AG09309 (cell line): ENCODE results near the gene ARHGEF25.

ENCODE experiments used
- DNase-seq: peaks from one replicate; pipeline ENCODE4 v3.0.0-alpha.2; 2010; ENCODE audit warnings: low read depth
- H3K4me3 ChIP-seq: 2 replicates; pipeline ENCODE4 v1.5.1; 2011; ENCODE audit warnings: mild to moderate bottlenecking, low read depth, low read length, moderate library complexity; ENCODE audit not compliant: control insufficient read depth
- CTCF ChIP-seq: IDR thresholded peaks from 2 replicates; pipeline ENCODE4 v1.5.1; 2011; ENCODE audit warnings: mild to moderate bottlenecking, low read depth, low read length, inconsistent platforms; ENCODE audit not compliant: insufficient read depth, control insufficient read depth; ENCODE audit errors: missing control alignments

The ARHGEF25 gene

GRCh38 chr12:57574795-57575194, 36.4 kb upstream of the ARHGEF25 start:
- H3K4me3 ChIP-seq = no peak overlapping the region
- DNase-seq = no peak
- no peak for TF ChIP-seq CTCF

DNA sequence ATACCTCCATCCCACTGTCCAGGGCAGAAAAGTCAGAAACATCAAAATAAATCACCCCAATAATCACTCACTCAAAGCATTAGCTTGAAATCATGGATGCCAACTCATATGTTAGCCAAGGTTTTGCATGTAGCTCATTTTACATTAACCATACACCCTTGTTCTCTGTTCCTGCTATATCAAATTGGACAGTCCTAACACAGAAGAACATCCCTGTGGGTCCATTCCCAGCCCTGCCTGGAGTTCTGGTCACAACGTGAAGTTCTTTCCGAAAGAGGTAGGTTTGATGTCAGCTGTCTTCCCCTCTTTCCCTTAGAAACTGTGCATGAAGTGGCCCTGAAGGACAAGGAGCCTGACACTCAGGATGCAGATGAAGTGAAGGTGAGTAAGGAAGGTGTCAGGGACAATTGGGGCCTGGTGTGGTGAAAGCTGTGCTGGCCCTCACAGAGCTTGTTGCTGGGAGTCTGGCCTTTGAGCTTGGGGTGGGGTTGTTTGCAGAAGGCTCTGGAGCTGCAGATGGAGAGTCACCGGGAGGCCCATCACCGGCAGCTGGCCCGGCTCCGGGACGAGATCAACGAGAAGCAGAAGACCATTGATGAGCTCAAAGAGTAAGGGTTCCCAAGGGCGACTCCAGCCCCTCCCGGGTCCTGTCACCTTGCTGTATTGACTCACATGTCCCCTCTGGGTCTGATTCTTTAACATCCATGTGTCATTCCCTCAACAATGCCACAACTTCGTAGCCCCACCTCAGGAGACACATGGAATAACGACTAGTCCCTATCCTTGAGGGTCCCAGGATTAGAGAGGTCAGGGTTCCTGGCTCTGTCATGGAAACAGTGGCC, 35.2 kb upstream of the ARHGEF25 start:
- no peak overlapping the region for H3K4me3 ChIP-seq
- no peak for TF ChIP-seq CTCF
- no peak for DNase-seq

GRCh38 chr12:57576613-57577160, 34.5 kb upstream of the ARHGEF25 start:
- no peak for DNase-seq
- H3K4me3 ChIP-seq = no peak overlapping the region
- TF ChIP-seq CTCF = no peak

DNA sequence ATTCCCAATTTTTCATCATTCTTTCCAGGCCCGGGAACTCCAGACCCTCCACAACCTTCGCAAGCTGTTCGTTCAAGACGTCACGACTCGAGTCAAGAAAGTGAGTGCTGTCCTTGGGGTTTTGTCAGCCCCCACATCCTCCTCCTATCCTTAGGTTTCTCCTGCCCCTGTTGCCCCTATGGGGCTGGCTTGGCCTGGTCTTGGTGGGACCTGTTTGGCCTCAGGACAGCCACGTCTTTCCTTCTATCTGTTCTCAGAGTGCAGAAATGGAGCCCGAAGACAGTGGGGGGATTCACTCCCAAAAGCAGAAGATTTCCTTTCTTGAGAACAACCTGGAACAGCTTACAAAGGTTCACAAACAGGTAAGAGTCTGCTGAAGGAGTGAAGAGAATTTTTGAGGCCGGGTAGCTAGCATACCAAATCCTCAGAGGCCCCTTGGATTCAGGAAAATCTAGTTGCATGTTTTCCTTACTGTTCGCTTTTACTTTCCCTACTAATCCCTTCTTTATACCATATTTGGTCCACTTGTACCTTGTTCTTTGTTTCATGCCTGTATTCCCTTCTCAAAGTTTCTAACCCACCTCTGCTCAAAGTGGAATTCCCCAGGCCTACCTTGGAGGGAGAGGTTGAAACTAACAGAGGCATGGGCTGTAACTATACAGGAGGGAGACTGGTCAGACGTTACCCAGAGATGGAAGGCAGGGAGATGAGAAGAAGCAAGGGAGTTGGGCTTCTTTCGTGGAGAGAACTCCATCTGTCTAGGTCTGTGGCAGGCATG, 33.1 kb upstream of the ARHGEF25 start:
- no peak for TF ChIP-seq CTCF
- H3K4me3 ChIP-seq = no peak overlapping the region
- no peak for DNase-seq

GRCh38 chr12:57579011-57579410, 32.2 kb upstream of the ARHGEF25 start:
- no peak for TF ChIP-seq CTCF
- H3K4me3 ChIP-seq = no peak overlapping the region
- DNase-seq = no peak

GRCh38 chr12:57579677-57580465, 31.4 kb upstream of the ARHGEF25 start:
- no peak for DNase-seq
- TF ChIP-seq CTCF = no peak
- no peak overlapping the region for H3K4me3 ChIP-seq
